Glomerular visceral epithelial cell (primary cell): ENCODE results near the gene GPC3.
"Not testable (repeated sequence)": the region's sequence is repeated elsewhere in the genome, so short reads cannot be mapped to it uniquely, and the experiment has no call there.

Experiments
- DNase-seq: peaks from one replicate; pipeline ENCODE4 v3.0.0-alpha.2; 2016; ENCODE audit errors: extremely low spot score

GPC3 gene

GRCh38 chrX:133985164-133985966 lies at the start of gene GPC3:
TSS of gene GPC3 (minus strand) at chrX:133985594.
- DNase-seq = no peak

- DNase-seq = no peak
Measured at GRCh38 chrX:134032441-134032840, 47.0 kb upstream of the GPC3 start.

- peak; percentile 0 for DNase-seq
Measured at GRCh38 chrX:134026565-134027311, 41.3 kb upstream of the GPC3 start.

GRCh38 chrX:134025986-134026545 lies 40.7 kb upstream of the GPC3 start:
- no peak for DNase-seq

- DNase-seq = no peak
Measured at GRCh38 chrX:134024686-134025377, 39.4 kb upstream of the GPC3 start.

- no peak for DNase-seq
Measured at GRCh38 chrX:134023851-134024281, 38.5 kb upstream of the GPC3 start.

GRCh38 chrX:134020910-134021309 lies 35.5 kb upstream of the GPC3 start:
- DNase-seq = no peak

- no peak for DNase-seq
Measured at GRCh38 chrX:134019567-134020206, 34.3 kb upstream of the GPC3 start.

- DNase-seq = not testable (repeated sequence)
Measured at GRCh38 chrX:134016309-134016708, 30.9 kb upstream of the GPC3 start.

- not testable (repeated sequence) for DNase-seq
Measured at GRCh38 chrX:134015510-134015909, 30.1 kb upstream of the GPC3 start.

- no peak for DNase-seq
Measured at GRCh38 chrX:134013524-134013923, 28.1 kb upstream of the GPC3 start.

- DNase-seq = no peak
Measured at GRCh38 chrX:134013092-134013497, 27.7 kb upstream of the GPC3 start.

GRCh38 chrX:134010690-134011089 lies 25.3 kb upstream of the GPC3 start:
- no peak for DNase-seq

- no peak for DNase-seq
Measured at GRCh38 chrX:134007716-134008115, 22.3 kb upstream of the GPC3 start.

GRCh38 chrX:134006484-134007161 lies 21.2 kb upstream of the GPC3 start:
- no peak for DNase-seq

- no peak for DNase-seq
Measured at GRCh38 chrX:134004084-134004483, 18.7 kb upstream of the GPC3 start.

- DNase-seq = no peak
Measured at GRCh38 chrX:134002921-134003615, 17.7 kb upstream of the GPC3 start.

GRCh38 chrX:134000260-134001245 lies 15.2 kb upstream of the GPC3 start:
- no peak for DNase-seq

- no peak for DNase-seq
Measured at GRCh38 chrX:133999031-133999705, 13.8 kb upstream of the GPC3 start.
